IPS-NIHi11 (cell line): ENCODE results near the gene PDF.

Source experiments
- DNase-seq: peaks from one replicate; pipeline ENCODE4 v3.0.0; 2012; ENCODE audit warnings: mixed read lengths, low spot score

PDF gene

GRCh38 chr16:69339289-69340094 is 9.1 kb upstream of the PDF start, which contains the start of the genes COG8 and NIP7:
Gene COG8, minus strand, starts transcription at chr16:69339564. Its CDS starts 12 bp downstream, at chr16:69339552.
Gene NIP7, plus strand, starts transcription at chr16:69339772. Its CDS starts 58 bp downstream, at chr16:69339830.
- peak; percentile 94 for DNase-seq

- no peak for DNase-seq
Measured at GRCh38 chr16:69338557-69339288, 8.3 kb upstream of the PDF start.

GRCh38 chr16:69334696-69335095 is 4.3 kb upstream of the PDF start:
- DNase-seq: no peak

- no peak for DNase-seq
Measured at GRCh38 chr16:69329369-69330285, 761 bp downstream of the PDF start.

GRCh38 chr16:69328854-69329316 is 1.5 kb downstream of the PDF start:
- no peak for DNase-seq

GRCh38 chr16:69327585-69328310 is 2.6 kb downstream of the PDF start:
- DNase-seq: no peak

GRCh38 chr16:69326172-69326873 is 4.1 kb downstream of the PDF start:
- no peak for DNase-seq

GRCh38 chr16:69325784-69326171 is 4.6 kb downstream of the PDF start:
- no peak for DNase-seq

- no peak for DNase-seq
Measured at GRCh38 chr16:69324585-69325253, 5.7 kb downstream of the PDF start.

GRCh38 chr16:69324013-69324531 is 6.3 kb downstream of the PDF start:
- no peak for DNase-seq

GRCh38 chr16:69323415-69323814 is 7.0 kb downstream of the PDF start:
- DNase-seq: no peak

GRCh38 chr16:69322343-69322742 is 8.0 kb downstream of the PDF start:
- DNase-seq: no peak

GRCh38 chr16:69321080-69321479 is 9.3 kb downstream of the PDF start:
- DNase-seq: no peak

- no peak for DNase-seq
Measured at GRCh38 chr16:69320740-69321073, 9.7 kb downstream of the PDF start.

- no peak for DNase-seq
Measured at GRCh38 chr16:69319826-69320739, 10.3 kb downstream of the PDF start.

- DNase-seq: no peak
Measured at GRCh38 chr16:69319381-69319780, 11.0 kb downstream of the PDF start.

- no peak for DNase-seq
Measured at GRCh38 chr16:69318911-69319289, 11.5 kb downstream of the PDF start.

GRCh38 chr16:69318177-69318910 is 12.0 kb downstream of the PDF start:
- DNase-seq: no peak
